ENCODE measurements around the gene AGK. TPM values are rescaled to one million over a fixed set of nuclear protein-coding genes. Genes with fewer than 3 reads are reported as not detected.

AGK gene
- total and polyA plus RNA-seq, 8 donors: 2.9 to 42.8 (median 12.7) TPM

DNA sequence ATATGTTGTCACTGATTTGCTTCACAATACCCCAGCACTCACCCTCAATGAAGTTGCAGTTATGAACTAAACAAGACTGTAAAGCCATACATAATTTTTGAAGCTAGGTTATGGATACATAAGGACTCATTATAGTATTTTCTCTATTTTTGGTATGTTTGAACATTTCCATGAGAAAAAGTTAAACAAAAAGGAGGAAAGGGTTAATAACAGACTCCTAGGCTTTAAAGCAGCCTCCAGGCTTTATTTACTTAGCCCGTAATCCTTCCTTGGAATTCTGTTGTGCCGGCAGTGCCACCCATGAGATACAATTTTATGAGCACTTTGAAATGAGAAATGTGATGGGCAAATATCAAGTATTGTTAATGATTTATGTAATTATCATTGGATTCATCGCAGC, 152.9 kb downstream of the AGK start:
- WGBS, 5 donors: 21 to 42% (median 33%) methylated on average over 3 of the region's 3 CpGs
- H3K9me3 ChIP-seq: no peaks in the 10 kb centered on the region
- H3K27ac ChIP-seq: no peak overlapping the region
- intact Hi-C loops (cut with DNase I; ENCODE audit: low total_unique reads): no loop called here
- H3K4me3 ChIP-seq: no peak overlapping the region
- no peak for TF ChIP-seq POLR2AphosphoS5 (IDR thresholded peaks at IDR 0.05)
- TF ChIP-seq POLR2A (IDR thresholded peaks at IDR 0.05): no peak
- TF ChIP-seq EP300 (IDR thresholded peaks at IDR 0.05): no peak
- TF ChIP-seq, protein P1, sequence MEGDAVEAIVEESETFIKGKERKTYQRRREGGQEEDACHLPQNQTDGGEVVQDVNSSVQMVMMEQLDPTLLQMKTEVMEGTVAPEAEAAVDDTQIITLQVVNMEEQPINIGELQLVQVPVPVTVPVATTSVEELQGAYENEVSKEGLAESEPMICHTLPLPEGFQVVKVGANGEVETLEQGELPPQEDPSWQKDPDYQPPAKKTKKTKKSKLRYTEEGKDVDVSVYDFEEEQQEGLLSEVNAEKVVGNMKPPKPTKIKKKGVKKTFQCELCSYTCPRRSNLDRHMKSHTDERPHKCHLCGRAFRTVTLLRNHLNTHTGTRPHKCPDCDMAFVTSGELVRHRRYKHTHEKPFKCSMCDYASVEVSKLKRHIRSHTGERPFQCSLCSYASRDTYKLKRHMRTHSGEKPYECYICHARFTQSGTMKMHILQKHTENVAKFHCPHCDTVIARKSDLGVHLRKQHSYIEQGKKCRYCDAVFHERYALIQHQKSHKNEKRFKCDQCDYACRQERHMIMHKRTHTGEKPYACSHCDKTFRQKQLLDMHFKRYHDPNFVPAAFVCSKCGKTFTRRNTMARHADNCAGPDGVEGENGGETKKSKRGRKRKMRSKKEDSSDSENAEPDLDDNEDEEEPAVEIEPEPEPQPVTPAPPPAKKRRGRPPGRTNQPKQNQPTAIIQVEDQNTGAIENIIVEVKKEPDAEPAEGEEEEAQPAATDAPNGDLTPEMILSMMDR (IDR thresholded peaks at IDR 0.05): no peak
- H3K4me1 ChIP-seq: peaks cover 22 to 43% (median 29%) of the 10 kb centered on the region in 4 donors
- H3K27me3 ChIP-seq: no peaks in the 10 kb centered on the region
- no peaks in the 10 kb centered on the region for H3K36me3 ChIP-seq
- DNase-seq: no peak

DNA sequence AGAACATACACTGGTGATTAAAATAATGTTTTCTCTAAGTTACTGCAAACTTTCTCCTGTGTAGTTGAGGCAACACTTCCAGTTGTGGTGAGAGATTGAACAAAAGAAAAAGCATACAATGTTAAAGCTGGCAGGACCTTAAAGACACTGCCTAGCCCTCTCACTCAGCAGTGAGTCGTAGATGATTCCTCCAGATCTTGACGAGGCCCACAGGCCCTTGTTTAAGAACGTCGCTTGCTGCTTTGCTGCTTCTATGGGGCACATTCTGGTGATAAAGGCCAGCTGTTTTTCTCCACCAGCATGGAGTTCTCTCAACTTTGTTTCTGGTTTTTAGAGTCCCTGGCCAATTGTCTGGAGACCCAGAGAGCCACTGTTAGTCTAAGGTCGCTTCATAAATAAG, 153.5 kb downstream of the AGK start:
- H3K4me1 ChIP-seq: peaks cover 18 to 37% (median 25%) of the 10 kb centered on the region in 4 donors
- no peak for TF ChIP-seq POLR2AphosphoS5 (IDR thresholded peaks at IDR 0.05)
- no peak for TF ChIP-seq POLR2A (IDR thresholded peaks at IDR 0.05)
- TF ChIP-seq EP300 (IDR thresholded peaks at IDR 0.05): no peak
- TF ChIP-seq, protein P1 (IDR thresholded peaks at IDR 0.05): no peak
- no peak overlapping the region for H3K27ac ChIP-seq
- H3K27me3 ChIP-seq: no peaks in the 10 kb centered on the region
- H3K4me3 ChIP-seq: no peak overlapping the region
- no peaks in the 10 kb centered on the region for H3K36me3 ChIP-seq
- no peak for DNase-seq
- 68 to 84% (median 77%) methylated on average over 5 of the region's 5 CpGs for WGBS, 5 donors
- no peaks in the 10 kb centered on the region for H3K9me3 ChIP-seq
- intact Hi-C loops (cut with DNase I; ENCODE audit: low total_unique reads): no loop called here

Other genes starting within 250 kb of the AGK start
- gene DENND11, start 150.8 kb downstream of the AGK start, total RNA-seq: 10 to 100 TPM; 10.5 to 80.2 (median 47.2) TPM
- 10 to 100 TPM in 1 of 3 donors, 1 to 10 TPM in 2; 5.8 to 13.0 (median 9.5) TPM for gene DENND11, start 150.8 kb downstream of the AGK start, polyA plus RNA-seq
- under 1 TPM in 1 of 5 donors, not detected in 4; 0.37 TPM for gene WEE2, start 156.9 kb downstream of the AGK start, total RNA-seq
- gene WEE2, start 156.9 kb downstream of the AGK start, polyA plus RNA-seq: not detected
- gene SSBP1, start 186.9 kb downstream of the AGK start, total RNA-seq: 100 to 1,000 TPM in 1 of 5 donors, 10 to 100 TPM in 4; 17.4 to 145 (median 59.8) TPM
- 100 to 1,000 TPM; 169 to 207 (median 198) TPM for gene SSBP1, start 186.9 kb downstream of the AGK start, polyA plus RNA-seq
- 1 to 10 TPM in 2 of 5 donors, under 1 TPM in 1, not detected in 2; 0.58 to 5.7 (median 4.4) TPM for gene TAS2R3, start 212.7 kb downstream of the AGK start, total RNA-seq
- not detected for gene TAS2R3, start 212.7 kb downstream of the AGK start, polyA plus RNA-seq
- gene TAS2R4, start 225.3 kb downstream of the AGK start, total RNA-seq: 1 to 10 TPM in 3 of 5 donors, under 1 TPM in 1, not detected in 1; 0.58 to 3.7 (median 1.2) TPM
- under 1 TPM in 1 of 3 donors, not detected in 2; 0.23 TPM for gene TAS2R4, start 225.3 kb downstream of the AGK start, polyA plus RNA-seq
- 10 to 100 TPM in 1 of 5 donors, 1 to 10 TPM in 3, not detected in 1; 4.4 to 45.5 (median 9.0) TPM for gene TAS2R5, start 238.8 kb downstream of the AGK start, total RNA-seq
- 1 to 10 TPM in 1 of 3 donors, under 1 TPM in 1, not detected in 1; 0.92 to 1.1 TPM for gene TAS2R5, start 238.8 kb downstream of the AGK start, polyA plus RNA-seq

Data from stomach (tissue), 9 donors.